HG03354 (cell line): ENCODE results near the gene CD47.

Source experiments
- ATAC-seq: cut with Tn5 transposase; IDR thresholded peaks from one replicate; pipeline ENCODE4 v1.9.1; 2021; ENCODE audit warnings: mild to moderate bottlenecking; ENCODE audit not compliant: unreplicated experiment, poor library complexity, severe bottlenecking

CD47 gene

DNA sequence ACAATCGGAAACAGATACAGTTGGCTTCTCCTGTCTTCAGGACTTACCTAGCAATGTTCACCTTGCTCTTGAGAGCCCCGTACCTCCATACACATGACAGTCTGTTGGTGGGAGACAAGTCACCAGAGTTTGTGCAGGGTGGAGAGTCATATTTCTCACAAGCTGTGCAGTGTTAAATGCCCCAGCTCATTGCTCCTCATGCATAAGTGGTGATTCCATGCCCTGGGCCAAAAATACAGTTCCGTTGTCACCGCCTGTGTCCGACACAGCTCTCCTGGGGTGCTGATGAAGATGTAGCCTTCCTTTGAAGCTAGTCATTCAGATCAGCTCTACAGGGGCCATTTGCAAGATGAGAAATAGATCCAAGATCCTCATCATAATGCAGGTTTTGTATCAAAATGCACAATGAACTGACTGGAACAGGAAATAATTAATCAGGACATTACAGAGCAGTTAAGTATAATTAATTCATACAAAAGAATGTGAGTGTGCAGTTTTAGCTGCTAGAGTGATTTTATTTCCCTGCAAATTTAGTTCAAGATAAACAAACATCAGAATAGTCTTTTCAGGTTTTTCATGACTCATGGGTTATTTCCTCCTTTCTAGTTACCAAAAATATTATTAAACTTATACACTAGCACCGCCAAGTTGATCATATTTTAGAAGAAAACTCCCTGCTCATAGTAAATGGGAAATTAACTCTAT lies 66.5 kb downstream of the CD47 start:
- no peak for ATAC-seq

DNA sequence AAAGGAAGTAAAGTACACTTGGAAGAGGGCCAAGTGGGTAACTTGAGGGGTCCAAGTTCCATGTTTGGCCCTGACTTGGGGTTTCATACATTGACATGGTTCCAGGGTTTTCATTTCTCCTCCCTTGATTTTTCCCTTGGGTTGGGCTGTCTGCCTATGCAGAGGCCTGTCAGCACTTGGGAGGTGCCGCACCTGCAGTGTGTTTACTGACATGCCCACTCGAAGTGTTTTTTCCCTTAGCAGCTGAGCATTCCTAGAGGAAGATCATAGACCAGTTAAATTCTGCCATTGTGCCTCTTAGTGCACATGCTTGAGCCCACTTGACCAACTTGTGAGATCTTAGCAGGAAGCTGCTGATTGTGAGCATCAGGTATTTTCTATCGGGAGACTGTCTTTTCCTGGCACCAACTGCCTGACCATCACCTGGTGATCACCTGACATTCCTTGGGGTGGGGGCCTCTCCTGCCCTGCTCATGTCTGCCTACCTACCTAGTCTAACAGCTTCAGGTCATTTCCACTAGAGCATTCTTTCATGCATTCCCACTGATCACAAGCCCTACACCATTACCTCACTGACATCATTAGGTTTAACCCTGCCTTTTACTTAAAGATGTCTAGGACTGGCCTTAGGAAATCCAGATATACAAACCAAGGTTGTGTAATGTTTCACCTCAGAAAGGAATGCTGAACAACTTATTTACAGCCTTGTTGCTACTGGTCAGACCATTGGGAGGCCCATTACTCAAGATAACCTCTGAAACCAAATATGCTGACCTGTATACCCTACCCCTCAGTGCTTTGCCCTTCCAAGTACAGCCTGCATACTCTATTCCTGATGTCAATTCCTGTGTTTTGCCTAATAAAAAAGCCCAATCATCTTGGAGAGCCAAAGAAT lies 68.3 kb downstream of the CD47 start:
- ATAC-seq = no peak

DNA sequence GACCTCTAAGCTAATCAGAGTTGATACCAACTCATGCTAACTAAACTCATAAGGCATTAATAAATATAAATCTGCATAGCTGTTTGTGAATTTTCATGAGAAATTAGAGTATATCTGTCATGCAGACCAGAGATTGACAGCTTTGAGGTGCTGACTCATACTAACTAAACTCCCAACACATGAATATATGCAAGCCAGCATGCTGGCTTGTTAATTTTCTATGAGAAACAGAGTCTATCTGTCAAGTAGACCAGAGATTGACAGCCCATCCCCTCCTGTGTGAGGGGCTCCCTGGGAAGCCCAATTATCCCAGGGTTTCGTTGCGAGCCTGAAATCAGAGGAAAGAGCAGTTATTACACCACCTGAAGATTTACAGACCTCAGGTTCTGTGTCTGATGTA lies 69.3 kb downstream of the CD47 start:
- ATAC-seq = no peak

DNA sequence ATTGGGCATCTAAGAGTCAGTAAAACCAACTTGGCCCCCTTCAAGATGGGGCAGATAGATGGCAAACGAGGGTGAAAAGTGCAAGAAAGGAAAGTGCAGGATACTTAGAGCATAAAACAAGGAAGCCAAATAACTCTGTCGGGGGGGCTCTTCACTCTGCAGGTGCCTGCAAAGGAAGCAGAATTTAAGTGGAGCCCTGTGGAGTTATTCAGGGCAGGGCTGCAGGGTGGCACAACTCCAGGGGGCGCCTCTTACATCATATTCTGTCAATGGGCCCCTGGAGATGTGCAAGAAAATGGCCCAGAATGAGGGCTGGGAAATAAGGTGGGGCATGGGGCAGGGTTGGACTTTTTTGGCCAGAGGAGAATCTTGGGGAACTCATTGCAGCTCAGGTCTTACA lies 69.7 kb downstream of the CD47 start:
- no peak for ATAC-seq

DNA sequence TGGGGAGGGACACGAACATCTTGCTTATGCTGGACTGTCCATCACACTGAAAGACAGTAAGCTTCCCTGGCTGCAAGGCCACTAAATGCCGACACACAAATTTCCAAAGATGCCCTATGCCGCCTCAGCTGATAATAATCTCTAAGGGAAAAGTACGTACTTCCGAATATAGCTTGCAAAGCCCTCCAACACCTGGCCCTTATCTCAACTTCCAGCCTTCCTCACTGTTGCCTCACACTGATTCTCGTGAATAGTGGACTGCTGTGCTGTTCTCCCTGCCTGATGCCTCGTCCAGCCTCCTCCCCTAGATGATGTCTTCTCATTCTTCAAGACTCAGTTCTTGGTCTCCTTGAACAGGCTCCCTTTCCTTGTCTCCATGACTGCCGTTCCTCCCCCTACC lies 72.3 kb downstream of the CD47 start:
- ATAC-seq = no peak

DNA sequence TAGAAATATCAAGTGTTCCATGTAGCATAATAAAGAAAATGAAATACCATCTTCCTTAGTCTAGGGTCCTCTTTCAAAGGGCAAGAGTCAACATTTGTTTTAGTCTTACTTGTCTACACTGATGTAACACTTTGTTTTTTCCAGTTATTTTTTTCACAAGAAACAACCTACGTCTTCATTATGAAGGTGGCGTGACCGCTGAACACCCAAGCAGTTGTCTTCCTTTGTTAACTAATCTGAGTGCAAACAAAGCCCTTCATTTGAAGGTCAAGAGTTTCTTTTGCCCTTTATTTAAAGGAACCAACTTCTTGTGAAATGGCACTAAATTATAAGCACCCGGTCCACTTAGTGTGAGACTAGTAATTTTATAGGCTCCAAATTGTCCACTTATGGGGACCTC lies 73.2 kb downstream of the CD47 start:
- no peak for ATAC-seq

DNA sequence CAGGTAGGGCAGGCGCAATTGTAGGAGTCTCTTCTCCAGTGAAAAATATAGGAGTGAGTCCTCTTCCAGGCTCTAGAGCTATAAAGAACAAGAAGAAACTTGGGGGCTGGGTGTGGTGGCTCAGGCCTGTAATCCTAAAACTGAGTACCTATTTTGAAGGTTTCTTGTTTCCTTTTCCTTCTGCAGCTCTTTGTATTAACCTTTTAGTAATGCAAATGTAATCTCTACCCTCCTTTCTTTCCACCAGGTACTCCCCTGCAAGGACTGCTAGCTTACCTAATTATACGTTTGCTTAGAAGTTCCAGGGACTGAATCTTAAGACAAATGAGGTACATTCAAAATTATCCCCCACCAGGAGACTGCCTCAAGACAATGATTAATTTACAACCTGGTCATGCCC lies 75.9 kb downstream of the CD47 start:
- ATAC-seq = no peak

DNA sequence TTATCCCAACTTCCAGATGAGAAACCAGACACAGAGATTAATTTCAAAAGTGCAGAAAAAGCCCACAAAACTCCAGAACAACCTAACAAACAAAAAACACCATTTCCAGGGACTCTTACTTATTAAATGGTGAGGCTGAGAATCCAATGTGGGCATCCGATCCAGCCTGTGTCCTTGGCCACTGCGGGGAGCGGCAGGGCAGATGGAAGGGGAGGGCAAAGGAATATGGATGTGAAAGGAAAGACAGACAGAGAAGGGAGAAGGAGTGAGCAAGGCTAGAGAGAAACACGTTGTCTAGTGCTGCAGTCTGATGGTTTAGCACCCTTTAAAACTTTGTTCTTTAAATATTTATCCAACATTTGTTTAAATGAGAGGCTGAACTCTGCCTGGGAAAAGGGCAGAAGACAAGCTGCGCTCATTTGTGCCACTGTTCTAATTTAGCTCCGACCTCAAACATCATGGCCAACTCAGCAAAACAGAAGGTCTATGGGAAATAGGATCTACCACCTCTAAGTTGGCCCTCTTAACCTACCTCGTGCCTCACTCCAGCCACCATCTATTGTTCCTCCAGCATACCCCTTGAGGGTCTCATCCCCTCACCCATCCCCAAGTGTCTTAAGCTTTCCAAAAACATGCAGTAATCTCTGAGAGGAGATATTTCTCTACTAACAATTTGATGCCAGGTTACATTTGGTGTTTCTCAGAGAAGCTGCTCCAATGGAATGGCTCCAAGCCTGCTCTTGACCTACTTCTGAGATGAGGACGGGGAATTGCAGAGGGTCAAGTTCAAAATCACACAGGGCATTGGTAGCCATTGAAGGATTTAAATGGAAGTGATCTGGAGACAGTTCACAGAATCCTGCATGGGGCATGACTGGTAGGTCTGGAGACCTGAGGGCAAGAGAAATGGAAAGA lies 77.4 kb downstream of the CD47 start:
- no peak for ATAC-seq

DNA sequence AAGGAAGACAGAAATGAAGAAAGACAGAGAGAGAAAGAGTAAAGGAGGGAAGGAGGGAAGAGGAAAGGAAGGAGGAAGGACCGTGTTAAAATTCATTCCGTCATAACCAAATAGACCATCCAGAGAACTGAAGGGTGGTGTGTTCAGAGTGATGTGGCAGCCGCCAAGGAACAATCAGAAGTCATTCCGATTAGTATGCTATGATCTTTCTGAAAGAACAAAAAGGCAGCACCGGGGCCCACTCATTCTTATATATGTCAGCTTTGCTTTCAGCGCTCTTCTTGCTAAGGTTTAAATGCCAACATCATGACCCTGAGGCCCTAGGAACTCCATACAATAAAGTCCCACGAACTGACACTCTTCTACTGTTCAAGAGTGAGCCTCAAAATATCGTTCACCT lies 78.5 kb downstream of the CD47 start:
- ATAC-seq = no peak

DNA sequence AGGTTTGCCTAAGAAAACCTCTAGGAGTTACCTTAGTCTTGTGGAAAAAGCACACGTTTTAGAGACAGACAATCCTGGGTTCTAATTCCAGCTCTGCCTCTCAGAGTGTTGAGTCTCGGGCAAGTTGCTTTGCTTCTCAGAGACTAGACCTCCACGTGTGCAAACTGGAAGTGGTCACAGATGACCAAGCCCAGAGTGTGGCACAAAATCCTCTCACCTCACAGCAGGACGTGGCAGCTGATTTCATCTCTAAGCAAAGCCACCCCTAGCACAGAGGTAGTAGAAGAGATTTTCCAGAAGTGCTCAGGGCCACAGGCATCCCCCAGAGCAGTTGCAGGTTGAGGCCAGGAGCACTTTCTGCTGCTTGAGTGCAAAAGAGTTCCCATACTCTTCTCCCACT lies 79.2 kb downstream of the CD47 start:
- ATAC-seq = no peak

DNA sequence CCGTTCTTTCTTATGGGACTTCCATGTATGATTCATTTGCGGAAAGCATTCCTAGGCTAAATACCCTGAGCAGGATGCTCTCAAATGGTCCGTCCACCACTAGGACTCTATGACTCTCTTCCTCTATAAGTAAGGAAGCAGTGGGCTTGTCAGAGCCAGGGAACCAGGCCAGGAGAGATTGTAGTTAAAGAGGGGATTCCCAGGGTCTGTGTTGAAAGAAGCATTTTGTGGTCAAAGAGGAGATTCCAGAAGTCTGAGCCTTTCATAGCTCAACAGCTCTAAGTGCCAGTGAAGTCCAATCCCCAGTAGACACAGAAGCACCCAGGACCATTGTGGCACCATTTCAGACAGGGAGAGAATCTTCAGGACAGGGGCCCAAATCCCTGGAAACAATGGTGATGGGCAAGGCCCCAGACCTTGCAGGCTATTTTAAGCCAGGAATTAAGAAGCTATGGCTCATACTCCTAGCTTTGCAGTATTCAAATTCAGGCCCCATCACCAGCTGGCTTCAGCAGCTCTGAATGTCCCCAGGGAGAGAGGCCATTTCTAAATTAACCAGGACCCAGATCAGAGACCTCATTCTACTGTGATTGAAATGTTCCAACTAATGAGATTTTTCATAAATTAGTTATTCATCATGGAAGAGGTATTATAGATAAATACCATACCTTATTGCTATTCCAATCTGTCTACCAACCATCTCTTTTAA lies 81.7 kb downstream of the CD47 start:
- no peak for ATAC-seq

DNA sequence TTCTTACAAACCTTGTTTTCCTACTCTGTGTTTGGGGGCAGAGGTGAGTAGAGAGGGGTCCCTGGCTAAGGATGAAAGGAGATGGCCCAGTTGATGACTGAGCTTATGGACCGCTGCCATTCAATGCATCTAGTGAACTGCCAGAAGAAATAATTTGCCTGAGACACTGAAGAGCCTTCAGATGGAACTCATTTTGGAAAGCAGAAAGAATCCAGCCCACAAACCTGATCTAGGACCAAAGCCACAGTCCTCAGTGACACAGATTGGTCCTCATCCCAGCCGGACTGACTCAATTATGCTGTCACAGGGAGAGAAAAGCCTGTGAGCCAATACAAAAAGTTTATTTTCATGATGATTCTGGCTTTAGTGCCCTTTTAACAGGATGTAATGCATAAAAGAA lies 82.7 kb downstream of the CD47 start:
- no peak for ATAC-seq

DNA sequence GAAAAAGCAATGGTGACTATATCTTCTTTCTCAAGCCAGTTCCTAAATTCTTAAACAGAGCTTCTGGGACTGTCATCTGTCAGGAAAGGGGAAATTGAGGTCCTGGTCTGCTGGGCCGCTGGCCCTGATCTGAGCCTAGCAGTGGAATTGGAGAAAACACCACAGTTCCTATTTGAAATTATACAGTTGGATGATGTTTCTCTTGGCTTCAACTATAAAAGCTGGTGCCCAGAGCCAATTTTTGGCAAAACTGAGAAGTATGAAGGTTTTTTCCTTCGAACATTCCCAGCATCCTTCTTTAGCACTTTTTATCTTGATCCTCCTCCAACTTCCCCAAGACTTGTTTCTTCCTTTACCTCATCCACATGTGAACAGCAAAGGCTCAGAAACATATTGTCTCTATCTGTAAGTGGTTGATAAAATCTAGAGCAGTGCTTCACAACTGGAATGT lies 83.9 kb downstream of the CD47 start:
- no peak for ATAC-seq

DNA sequence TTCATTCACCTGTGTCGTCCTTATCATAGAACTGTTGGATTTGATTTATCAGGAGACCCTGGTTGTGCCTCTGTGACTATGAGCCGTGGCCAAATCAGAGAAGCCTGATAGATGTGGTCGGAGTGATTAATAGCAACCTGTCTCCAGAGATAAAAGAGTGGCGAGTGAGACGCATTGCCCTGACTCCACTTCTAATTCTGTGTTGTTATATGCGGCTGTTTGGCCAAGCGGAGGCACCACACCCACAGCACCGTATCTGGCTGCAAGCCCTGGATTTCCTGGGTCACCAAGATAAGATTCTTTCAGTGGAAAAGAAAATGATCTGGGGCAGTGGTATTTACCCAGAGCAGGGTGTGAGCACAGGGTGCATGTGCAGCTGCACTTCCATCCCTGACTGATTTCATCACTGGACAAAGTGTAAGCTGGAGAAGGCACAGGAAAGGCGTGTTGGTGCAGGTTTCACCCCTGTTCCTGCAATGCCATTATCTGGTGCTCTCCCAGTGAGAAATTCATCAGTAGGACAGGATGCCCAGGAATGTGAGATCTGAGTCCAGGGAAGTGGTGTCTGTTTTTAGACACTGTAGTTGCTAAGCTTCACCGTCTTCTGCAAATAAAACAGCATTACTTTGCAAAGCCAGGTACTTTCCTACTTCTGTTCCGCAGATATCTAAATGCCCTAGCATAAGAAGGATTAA lies 84.6 kb downstream of the CD47 start:
- ATAC-seq = no peak

DNA sequence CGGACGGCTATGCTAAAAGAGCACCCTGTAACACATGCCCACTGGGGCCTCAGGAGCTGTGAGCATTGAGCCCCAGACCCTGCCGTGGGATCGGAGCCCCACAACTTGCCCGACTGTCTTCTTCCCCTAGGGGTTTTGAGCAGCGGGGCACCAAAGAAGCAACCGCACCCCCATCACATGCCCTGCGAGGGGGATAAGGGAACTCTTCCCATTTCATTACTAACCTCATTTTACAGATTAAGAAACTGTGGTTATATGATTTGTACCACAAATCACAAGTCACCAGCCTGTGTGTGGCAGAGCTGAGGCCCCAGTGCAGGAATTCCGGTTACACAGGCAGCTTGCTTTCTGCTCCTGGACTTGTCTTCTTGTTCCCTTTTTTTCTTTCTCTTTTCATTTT lies 86.2 kb downstream of the CD47 start:
- ATAC-seq = no peak

DNA sequence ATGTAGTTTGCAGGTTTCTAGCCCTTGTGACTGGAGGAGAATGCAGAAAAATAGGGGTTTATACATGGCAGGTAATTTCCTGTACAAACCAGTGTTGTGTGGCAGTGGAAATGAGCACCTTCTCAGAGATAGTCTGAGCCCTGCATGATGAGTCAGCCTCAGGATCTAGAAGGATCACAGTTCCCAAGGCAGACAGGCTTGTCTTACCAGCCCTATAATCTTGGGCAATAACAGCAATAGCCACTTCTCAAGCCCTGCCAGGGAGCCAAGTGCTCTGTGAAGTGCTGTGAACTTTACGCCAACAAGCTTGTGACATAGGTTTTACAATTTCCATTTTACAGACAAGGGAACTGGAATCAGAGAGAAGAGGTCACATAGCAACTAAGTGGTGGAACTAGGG lies 89.4 kb downstream of the CD47 start:
- ATAC-seq = no peak

DNA sequence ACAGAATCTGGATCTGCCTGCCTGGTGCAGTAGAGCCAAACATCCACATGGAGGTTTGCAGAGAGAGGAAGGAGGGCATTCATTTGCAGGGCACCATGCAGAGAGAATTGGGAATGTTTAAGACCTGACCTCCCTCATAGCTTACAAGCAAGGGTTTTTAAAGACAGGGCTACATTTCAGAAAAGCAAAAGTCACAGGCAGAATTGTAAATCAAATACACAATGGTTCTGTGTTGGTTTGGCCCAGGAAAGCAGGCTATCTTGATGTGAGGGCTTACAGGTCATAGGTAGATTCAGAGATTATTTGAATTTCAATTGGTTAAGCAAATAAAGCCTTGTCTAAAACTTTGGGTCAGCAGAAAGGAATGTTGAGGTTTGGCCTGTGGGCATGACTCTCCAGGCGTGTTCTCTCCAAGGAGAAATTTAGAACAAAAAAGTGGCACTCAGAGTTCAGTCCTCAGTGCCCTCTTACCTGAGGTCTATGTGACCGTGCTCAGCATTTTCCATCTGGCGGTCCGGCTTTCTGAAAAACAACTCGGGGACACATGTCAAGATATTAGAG lies 91.5 kb downstream of the CD47 start:
- no peak for ATAC-seq

DNA sequence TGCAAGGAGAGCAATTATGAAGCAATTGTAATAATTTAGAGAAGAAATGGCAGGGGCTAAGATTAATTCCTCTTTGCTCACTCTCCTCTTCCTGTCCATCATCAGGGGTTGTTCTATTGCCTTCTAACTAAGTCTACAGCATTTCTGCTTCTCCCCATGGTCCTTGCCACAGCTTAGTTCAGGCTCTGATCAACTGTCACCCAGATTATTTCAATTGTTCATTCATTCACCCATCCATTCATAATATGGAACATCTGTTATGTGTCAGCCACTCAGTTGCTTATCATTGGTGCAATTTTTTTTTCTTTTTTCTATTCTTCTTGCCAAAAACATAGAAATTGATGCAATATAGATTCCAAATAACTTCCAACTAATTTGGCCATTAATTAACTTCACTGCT lies 93.2 kb downstream of the CD47 start:
- ATAC-seq = no peak

DNA sequence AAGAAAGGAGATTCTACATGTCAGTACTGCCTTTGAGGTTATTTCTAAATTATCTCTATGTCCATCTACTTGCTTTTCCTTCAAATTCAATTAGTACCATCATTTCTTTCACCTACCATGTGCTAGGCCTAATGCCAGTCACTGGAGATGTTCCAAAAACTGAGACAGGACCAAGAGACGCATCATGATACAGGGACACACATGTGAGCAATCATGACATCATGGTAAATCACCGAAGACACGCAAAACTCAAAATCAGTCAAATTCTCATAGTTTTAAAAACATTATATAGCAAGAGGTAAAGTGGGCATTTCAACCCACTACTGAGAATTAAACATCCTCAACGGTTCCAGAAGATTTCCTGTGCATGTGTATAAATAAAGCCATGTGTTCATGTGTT lies 95.0 kb downstream of the CD47 start:
- no peak for ATAC-seq
